Smooth muscle cell (in vitro differentiated cells): ENCODE results near the gene NXPH1. TPM values are rescaled to one million over a fixed set of nuclear protein-coding genes. Genes with fewer than 3 reads are reported as not detected.

Source experiments
- DNase-seq: peaks from one replicate; lab custom pipeline; 2025; ENCODE audit not compliant: unreplicated experiment; lab: John Stamatoyannopoulos, UW
- H2AFZ ChIP-seq: fragments of 200-600 bp; sonication (generic); 2 replicates; pipeline ENCODE4 v1.6.0; 2016; ENCODE audit warnings: antibody characterized with exemption, low read depth, mild to moderate bottlenecking
- H3F3A ChIP-seq: fragments of 200-600 bp; sonication (generic); 2 replicates; pipeline ENCODE4 v1.6.0; 2017; ENCODE audit warnings: antibody characterized with exemption, low read depth
- H3K27ac ChIP-seq: fragments of 200-600 bp; sonication (generic); 2 replicates; pipeline ENCODE4 v1.5.1; 2016; ENCODE audit warnings: low read depth, mild to moderate bottlenecking
- H3K27me3 ChIP-seq: fragments of 200-600 bp; sonication (generic); 2 replicates; pipeline ENCODE4 v1.6.1; 2016; ENCODE audit warnings: low read depth, mild to moderate bottlenecking
- H3K36me3 ChIP-seq: fragments of 200-600 bp; sonication (generic); 2 replicates; pipeline ENCODE4 v1.5.1; 2016; ENCODE audit warnings: low read depth
- H3K4me1 ChIP-seq: fragments of 200-600 bp; sonication (generic); 2 replicates; pipeline ENCODE4 v1.5.1; 2016; ENCODE audit warnings: low read depth
- H3K4me2 ChIP-seq: fragments of 200-600 bp; sonication (generic); 2 replicates; pipeline ENCODE4 v1.6.0; 2016; ENCODE audit warnings: mild to moderate bottlenecking
- H3K4me3 ChIP-seq: fragments of 200-600 bp; sonication (generic); 2 replicates; pipeline ENCODE4 v1.5.1; 2016; ENCODE audit warnings: mild to moderate bottlenecking
- H3K79me2 ChIP-seq: fragments of 200-600 bp; sonication (generic); 2 replicates; pipeline ENCODE4 v1.6.0; 2016; ENCODE audit warnings: low read depth, mild to moderate bottlenecking
- H3K9ac ChIP-seq: fragments of 200-600 bp; sonication (generic); 2 replicates; pipeline ENCODE4 v1.6.0; 2016; ENCODE audit warnings: low read depth
- H3K9me3 ChIP-seq: fragments of 200-600 bp; sonication (generic); replicated peaks from 2 replicates; pipeline ENCODE4 v1.5.1; 2016; ENCODE audit warnings: low read depth
- H4K20me1 ChIP-seq: fragments of 200-600 bp; sonication (generic); 2 replicates; pipeline ENCODE4 v1.6.0; 2016; ENCODE audit warnings: low read depth
- WGBS: methylation state at CpG from one replicate; pipeline ENCODE4 v1.1.7; 2016; ENCODE audit warnings: low lambda C conversion rate; 5-methylcytosine and 5-hydroxymethylcytosine counted together
- polyA plus RNA-seq: library from polyadenylated mRNA; unstranded; fragments of >200 nt; fragmentation: Nextera tagmentation; extraction: Ambion mirVana; gene quantifications from 2 replicates; pipeline ENCODE4 v1.2.1, GENCODE V29; 2016
- total RNA-seq: library from RNA; depleted of rRNA; stranded (reverse); fragments of >200 nt; gene quantifications from 2 replicates; pipeline ENCODE4 v1.2.3, GENCODE V29; 2014
- TF ChIP-seq, protein P1 (sequence below): fragments of 200-600 bp; sonication (generic); IDR thresholded peaks from 2 replicates; pipeline ENCODE4 v1.5.1; 2017; ENCODE audit warnings: borderline replicate concordance, mild to moderate bottlenecking, antibody characterized with exemption; ENCODE audit not compliant: insufficient read depth, poor library complexity, severe bottlenecking

The NXPH1 gene
- total and polyA plus RNA-seq, 2 experiments from 2014 or later, result 0.43 to 2.7 TPM

DNA sequence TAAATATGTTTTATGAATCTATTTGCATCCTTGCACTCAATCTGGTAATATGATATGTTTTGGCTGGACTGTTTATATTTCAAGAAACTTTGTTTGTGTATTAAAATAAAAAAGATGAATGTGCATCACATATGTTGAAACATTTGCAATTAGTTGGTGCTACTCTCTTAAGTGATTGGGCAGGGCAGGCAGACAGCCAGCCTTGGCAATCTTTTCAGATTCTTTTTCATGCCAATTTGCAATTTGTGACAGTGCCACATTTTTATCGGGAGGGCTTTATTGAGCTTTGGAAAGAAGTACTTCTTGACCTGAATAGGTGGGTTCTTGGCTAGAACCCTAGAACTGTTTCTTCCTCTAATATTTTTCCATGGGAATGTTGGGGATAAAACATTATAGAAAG, 152.2 kb downstream of the NXPH1 start:
- Histone ChIP-seq H2AFZ (no peak overlapping the region), H3F3A (no peaks in the 10 kb centered on the region), H3K4me1 (no peaks in the 10 kb centered on the region), H3K27me3 (no peaks in the 10 kb centered on the region), H3K79me2 (no peaks in the 10 kb centered on the region), H3K9me3 (no peaks in the 10 kb centered on the region), H4K20me1 (no peaks in the 10 kb centered on the region), H3K36me3 (no peaks in the 10 kb centered on the region), H3K4me2 (no peak overlapping the region), H3K9ac (no peak overlapping the region), H3K4me3 (no peak overlapping the region), H3K27ac (no peak overlapping the region)
- no peak for DNase-seq
- TF ChIP-seq, protein P1, sequence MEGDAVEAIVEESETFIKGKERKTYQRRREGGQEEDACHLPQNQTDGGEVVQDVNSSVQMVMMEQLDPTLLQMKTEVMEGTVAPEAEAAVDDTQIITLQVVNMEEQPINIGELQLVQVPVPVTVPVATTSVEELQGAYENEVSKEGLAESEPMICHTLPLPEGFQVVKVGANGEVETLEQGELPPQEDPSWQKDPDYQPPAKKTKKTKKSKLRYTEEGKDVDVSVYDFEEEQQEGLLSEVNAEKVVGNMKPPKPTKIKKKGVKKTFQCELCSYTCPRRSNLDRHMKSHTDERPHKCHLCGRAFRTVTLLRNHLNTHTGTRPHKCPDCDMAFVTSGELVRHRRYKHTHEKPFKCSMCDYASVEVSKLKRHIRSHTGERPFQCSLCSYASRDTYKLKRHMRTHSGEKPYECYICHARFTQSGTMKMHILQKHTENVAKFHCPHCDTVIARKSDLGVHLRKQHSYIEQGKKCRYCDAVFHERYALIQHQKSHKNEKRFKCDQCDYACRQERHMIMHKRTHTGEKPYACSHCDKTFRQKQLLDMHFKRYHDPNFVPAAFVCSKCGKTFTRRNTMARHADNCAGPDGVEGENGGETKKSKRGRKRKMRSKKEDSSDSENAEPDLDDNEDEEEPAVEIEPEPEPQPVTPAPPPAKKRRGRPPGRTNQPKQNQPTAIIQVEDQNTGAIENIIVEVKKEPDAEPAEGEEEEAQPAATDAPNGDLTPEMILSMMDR, result no peak
- 97% methylated on average over 1 of the region's 1 CpG for WGBS

DNA sequence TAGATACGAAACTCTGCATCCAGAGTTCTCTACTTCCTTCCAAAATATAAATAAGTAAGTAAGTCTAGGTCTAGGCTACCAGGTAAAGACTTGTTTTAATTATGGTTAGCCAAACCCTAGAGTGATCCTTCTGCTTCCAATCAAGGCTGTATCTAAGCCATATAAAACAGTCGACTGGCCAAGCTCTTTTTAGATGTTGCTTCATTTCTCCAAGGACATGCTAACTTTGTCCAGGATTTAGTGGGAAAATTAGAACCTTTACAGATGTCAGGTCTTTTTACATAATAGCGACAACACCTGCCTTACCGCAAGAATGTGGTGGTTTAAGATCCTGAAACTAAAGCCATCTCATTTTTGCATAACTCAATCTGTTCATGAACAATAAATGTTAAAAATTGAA, 156.8 kb downstream of the NXPH1 start:
- Histone ChIP-seq H3K9me3 (no peaks in the 10 kb centered on the region), H3K36me3 (no peaks in the 10 kb centered on the region), H3K9ac (no peak overlapping the region), H3K27me3 (peaks cover 3% of the 10 kb centered on the region), H3K27ac (no peak overlapping the region), H3K79me2 (no peaks in the 10 kb centered on the region), H3K4me3 (no peak overlapping the region), H3K4me1 (no peaks in the 10 kb centered on the region), H3K4me2 (no peak overlapping the region), H4K20me1 (no peaks in the 10 kb centered on the region), H3F3A (no peaks in the 10 kb centered on the region), H2AFZ (no peak overlapping the region)
- WGBS, result 95% methylated on average over 4 of the region's 4 CpGs
- TF ChIP-seq, protein P1, result no peak
- DNase-seq, result no peak

DNA sequence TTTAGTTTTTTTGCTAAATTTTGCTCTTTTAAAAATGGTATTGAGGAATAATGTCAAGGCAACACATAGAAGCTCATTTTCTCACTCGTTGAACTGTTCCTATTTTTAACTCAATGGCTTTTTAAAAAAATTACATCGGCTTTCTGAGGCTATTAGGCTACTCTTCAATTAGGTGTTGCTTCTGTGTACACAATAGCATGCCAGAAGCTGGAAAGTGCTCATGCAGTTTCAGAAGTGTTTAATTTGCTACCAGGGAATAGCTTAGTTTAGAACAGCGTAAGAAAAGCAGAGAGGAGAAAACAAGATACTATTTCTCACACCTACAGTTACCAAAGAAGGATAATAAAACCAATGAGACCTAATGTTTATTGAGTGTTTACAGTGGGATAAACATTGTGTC, 157.4 kb downstream of the NXPH1 start:
- Histone ChIP-seq H3K27ac (no peak overlapping the region), H4K20me1 (no peaks in the 10 kb centered on the region), H2AFZ (no peak overlapping the region), H3K4me3 (no peak overlapping the region), H3K9me3 (no peaks in the 10 kb centered on the region), H3K36me3 (no peaks in the 10 kb centered on the region), H3K79me2 (no peaks in the 10 kb centered on the region), H3K27me3 (peaks cover 3% of the 10 kb centered on the region), H3K4me1 (no peaks in the 10 kb centered on the region), H3K9ac (no peak overlapping the region), H3K4me2 (no peak overlapping the region), H3F3A (no peaks in the 10 kb centered on the region)
- WGBS, result 77% methylated on average over 3 of the region's 3 CpGs
- TF ChIP-seq, protein P1, result no peak
- no peak for DNase-seq

DNA sequence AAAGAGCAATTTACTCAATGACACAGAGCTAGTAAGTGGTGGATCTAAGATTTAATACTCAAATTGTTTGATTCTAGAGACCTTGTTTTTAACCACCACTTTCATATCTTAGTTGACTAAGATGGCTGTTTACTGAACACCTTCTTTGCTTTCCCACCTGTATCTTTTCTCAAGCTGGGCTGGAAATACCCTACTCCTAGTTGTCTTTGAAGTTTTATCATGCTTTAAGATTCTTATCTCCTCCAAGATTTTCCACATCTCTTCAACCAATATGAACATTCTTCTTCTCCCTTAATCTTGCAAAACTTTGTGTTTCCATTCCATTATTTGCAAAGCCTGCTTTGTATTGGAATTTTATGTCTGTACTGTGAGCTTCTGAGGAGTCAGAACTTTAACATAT, 157.9 kb downstream of the NXPH1 start:
- H3K9me3 ChIP-seq, result no peaks in the 10 kb centered on the region
- no peaks in the 10 kb centered on the region for H3K4me1 ChIP-seq
- DNase-seq, result no peak
- H3K9ac ChIP-seq, result no peak overlapping the region
- H3K4me2 ChIP-seq, result no peak overlapping the region
- no peaks in the 10 kb centered on the region for H3K36me3 ChIP-seq
- H3F3A ChIP-seq, result no peaks in the 10 kb centered on the region
- no peaks in the 10 kb centered on the region for H4K20me1 ChIP-seq
- H3K4me3 ChIP-seq, result no peak overlapping the region
- no peak overlapping the region for H2AFZ ChIP-seq
- H3K79me2 ChIP-seq, result no peaks in the 10 kb centered on the region
- peaks cover 3% of the 10 kb centered on the region for H3K27me3 ChIP-seq
- TF ChIP-seq, protein P1, result no peak
- H3K27ac ChIP-seq, result no peak overlapping the region
